SK-N-SH treated with all-trans-retinoic acid at 6 μM for 48 hours (cell line): ENCODE measurements around the gene EPM2A.

Experiments used
- ATAC-seq: fragments of 200-7000 bp; cut with Tn5 transposase; 3 replicates; pipeline ENCODE4 v1.9.1; 2020; ENCODE audit warnings: mild to moderate bottlenecking, moderate library complexity
- ARNTL ChIP-seq: fragments of 450-650 bp; formaldehyde crosslinking; IDR thresholded peaks from 2 replicates; pipeline ENCODE4 v1.5.0; 2020; ENCODE audit warnings: low read depth, mild to moderate bottlenecking, moderate library complexity, borderline replicate concordance
- BACH2 ChIP-seq: fragments of 250-450 bp; sonication (Bioruptor Pico); IDR thresholded peaks from 2 replicates; pipeline ENCODE4 v1.9.0; 2021; ENCODE audit warnings: mild to moderate bottlenecking, borderline replicate concordance
- CREB5 ChIP-seq: fragments of 250-450 bp; sonication (Bioruptor Pico); IDR thresholded peaks from 2 replicates; pipeline ENCODE4 v1.5.1; 2020; ENCODE audit warnings: low read depth, mild to moderate bottlenecking, moderate library complexity
- CSDC2 ChIP-seq: fragments of 250-450 bp; sonication (Bioruptor Pico); IDR thresholded peaks from 2 replicates; pipeline ENCODE4 v1.5.0; 2020; ENCODE audit warnings: mild to moderate bottlenecking, moderate library complexity
- CSRNP3 ChIP-seq: fragments of 250-450 bp; sonication (Bioruptor Pico); IDR thresholded peaks from 2 replicates; pipeline ENCODE4 v1.5.1; 2021; ENCODE audit warnings: mild to moderate bottlenecking, moderate library complexity
- GLIS3 ChIP-seq: fragments of 250-450 bp; sonication (Bioruptor Pico); IDR thresholded peaks from 2 replicates; pipeline ENCODE4 v1.5.0; 2020; ENCODE audit warnings: mild to moderate bottlenecking, moderate library complexity
- OSR1 ChIP-seq: fragments of 250-450 bp; sonication (Bioruptor Pico); IDR thresholded peaks from 2 replicates; pipeline ENCODE4 v1.8.0; 2022; ENCODE audit warnings: moderate library complexity, mild to moderate bottlenecking, inconsistent platforms
- PATZ1 ChIP-seq: fragments of 250-450 bp; sonication (Bioruptor Pico); IDR thresholded peaks from 2 replicates; pipeline ENCODE4 v1.8.0; 2020; ENCODE audit warnings: mild to moderate bottlenecking, moderate library complexity, borderline replicate concordance
- POU6F1 ChIP-seq: fragments of 250-450 bp; sonication (Bioruptor Pico); IDR thresholded peaks from 2 replicates; pipeline ENCODE4 v1.8.0; 2021; ENCODE audit warnings: low read depth, mild to moderate bottlenecking, moderate library complexity, borderline replicate concordance
- PPARA ChIP-seq: fragments of 250-450 bp; sonication (Bioruptor Pico); IDR thresholded peaks from 2 replicates; pipeline ENCODE4 v1.5.0; 2020; ENCODE audit warnings: mild to moderate bottlenecking, borderline replicate concordance
- RARB ChIP-seq: fragments of 250-450 bp; sonication (Bioruptor Pico); IDR thresholded peaks from 2 replicates; pipeline ENCODE4 v1.8.0; 2021; ENCODE audit warnings: mild to moderate bottlenecking, moderate library complexity
- SNAI2 ChIP-seq: fragments of 250-450 bp; sonication (Bioruptor Pico); IDR thresholded peaks from 2 replicates; pipeline ENCODE4 v1.5.0; 2020; ENCODE audit warnings: mild to moderate bottlenecking, moderate library complexity
- TCF4 ChIP-seq: fragments of 250-450 bp; sonication (Bioruptor Pico); IDR thresholded peaks from 2 replicates; pipeline ENCODE4 v1.8.0; 2021; ENCODE audit warnings: mild to moderate bottlenecking, moderate library complexity, borderline replicate concordance
- TOX ChIP-seq: fragments of 250-450 bp; sonication (Bioruptor Pico); IDR thresholded peaks from 2 replicates; pipeline ENCODE4 v1.8.0; 2021; ENCODE audit warnings: mild to moderate bottlenecking, moderate library complexity, borderline replicate concordance
- ZC3H10 ChIP-seq: fragments of 250-450 bp; sonication (Bioruptor Pico); IDR thresholded peaks from 2 replicates; pipeline ENCODE4 v1.5.1; 2021; ENCODE audit warnings: mild to moderate bottlenecking, moderate library complexity
- ZFP3 ChIP-seq: fragments of 250-450 bp; sonication (Bioruptor Pico); IDR thresholded peaks from 2 replicates; pipeline ENCODE4 v1.5.0; 2020; ENCODE audit warnings: mild to moderate bottlenecking, moderate library complexity
- ZFP30 ChIP-seq: fragments of 450-650 bp; formaldehyde crosslinking; IDR thresholded peaks from 2 replicates; pipeline ENCODE4 v1.5.0; 2022; ENCODE audit warnings: mild to moderate bottlenecking, moderate library complexity
- ZNF565 ChIP-seq: fragments of 450-650 bp; formaldehyde crosslinking; conservative IDR thresholded peaks from 2 replicates; pipeline ENCODE4 v1.5.0; 2020; ENCODE audit warnings: low read depth, mild to moderate bottlenecking, moderate library complexity
- ZNF70 ChIP-seq: fragments of 450-650 bp; formaldehyde crosslinking; IDR thresholded peaks from 2 replicates; pipeline ENCODE4 v1.5.0; 2020; ENCODE audit warnings: mild to moderate bottlenecking, moderate library complexity
- ZNF8 ChIP-seq: fragments of 450-650 bp; formaldehyde crosslinking; IDR thresholded peaks from 2 replicates; pipeline ENCODE4 v1.5.0; 2020; ENCODE audit warnings: mild to moderate bottlenecking, moderate library complexity

EPM2A gene

GRCh38 chr6:145633981-145634627 is 101.2 kb downstream of the EPM2A start:
- ATAC-seq = peak; percentile 100
- TF ChIP-seq CREB5 (no peak), GLIS3 (CRISPR knock-in tag) (no peak), PPARA (CRISPR knock-in tag) (no peak), ZFP3 (CRISPR knock-in tag) (no peak), BACH2 (no peak), TCF4 (no peak), ZNF70 (CRISPR knock-in tag) (no peak), ZFP30 (CRISPR knock-in tag) (no peak), CSRNP3 (CRISPR knock-in tag) (no peak), TOX (CRISPR knock-in tag) (no peak), SNAI2 (CRISPR knock-in tag) (no peak), ZNF8 (no peak), POU6F1 (CRISPR knock-in tag) (no peak), ZC3H10 (CRISPR knock-in tag) (no peak), OSR1 (CRISPR knock-in tag) (no peak), RARB (no peak)
- TF ChIP-seq, all 23 proteins: peak for 0

- no peak for ATAC-seq
- TF ChIP-seq CSDC2 (CRISPR knock-in tag) (no peak), ZC3H10 (CRISPR knock-in tag) (no peak), PATZ1 (CRISPR knock-in tag) (no peak), OSR1 (CRISPR knock-in tag) (no peak), PPARA (CRISPR knock-in tag) (no peak), ZNF565 (CRISPR knock-in tag) (no peak), ZFP30 (CRISPR knock-in tag) (no peak), RARB (no peak)
- TF ChIP-seq, all 23 proteins: peak for 0
Observed at GRCh38 chr6:145632971-145633370, 102.3 kb downstream of the EPM2A start.

- no peak for TF ChIP-seq OSR1 (CRISPR knock-in tag)
Observed at GRCh38 chr6:145631374-145631773, 103.9 kb downstream of the EPM2A start.

GRCh38 chr6:145630598-145630997 is 104.7 kb downstream of the EPM2A start:
- no peak for ATAC-seq
- TF ChIP-seq PATZ1 (CRISPR knock-in tag) (no peak), TCF4 (no peak), ZFP30 (CRISPR knock-in tag) (no peak), TOX (CRISPR knock-in tag) (no peak), ZNF565 (CRISPR knock-in tag) (no peak), SNAI2 (CRISPR knock-in tag) (no peak), RARB (no peak), ZNF70 (CRISPR knock-in tag) (no peak), ZC3H10 (CRISPR knock-in tag) (no peak), OSR1 (CRISPR knock-in tag) (no peak), POU6F1 (CRISPR knock-in tag) (no peak), ARNTL (no peak), ZFP3 (CRISPR knock-in tag) (no peak), CREB5 (no peak), CSRNP3 (CRISPR knock-in tag) (no peak)

More at GRCh38 chr6:145631374-145631773, 103.9 kb downstream of the EPM2A start:
- no peak for ATAC-seq
